ENCODE measurements around the gene MARCHF2. TPM values are rescaled to one million over a fixed set of nuclear protein-coding genes. Genes with fewer than 3 reads are reported as not detected.
"Not testable (repeated sequence)": the region's sequence is repeated elsewhere in the genome, so short reads cannot be mapped to it uniquely, and the experiment has no call there.

Gene MARCHF2
- total RNA-seq, 1 experiment from 2014 or later: 58.7 TPM

- H3K9me2 ChIP-seq (replicated peaks; ENCODE audit: low read length); BruUV-seq (replicated peaks); H3K4me2 ChIP-seq (ENCODE audit: low read length); H4K20me1 ChIP-seq (ENCODE audit: low read length); H2AFZ ChIP-seq (ENCODE audit: low read length); H3K9me3 ChIP-seq (ENCODE audit: low read length); H3K79me2 ChIP-seq (ENCODE audit: low read length); H3K27ac ChIP-seq (ENCODE audit: low read length); H3K9ac ChIP-seq (ENCODE audit: low read length); DNase-seq; H3K4me3 ChIP-seq (ENCODE audit: low read length); ATAC-seq; CTCF ChIA-PET; H3K27me3 ChIP-seq (ENCODE audit: low read length); H3K36me3 ChIP-seq (ENCODE audit: low read depth, low read length); H3F3A ChIP-seq (ENCODE audit: low read length, unreplicated experiment); intact Hi-C loops (cut with micrococcal nuclease): not testable (repeated sequence)
- H3K4me1 ChIP-seq (ENCODE audit: insufficient read depth, low read length): peaks cover 31% of the 10 kb centered on the region
- POLR2A ChIA-PET (ENCODE audit: unreplicated experiment): interaction anchor here (0.6 kb wide), 1 partner anchor 466 kb away, joined by 13 read pairs; the partner anchor contains the start of gene SNAPC2
Measured at GRCh38 chr19:8386419-8386818, 26.7 kb upstream of the MARCHF2 start.

- no peak overlapping the region for H3K4me2 ChIP-seq (ENCODE audit: low read length)
- H3K27me3 ChIP-seq (ENCODE audit: low read length): no peaks in the 10 kb centered on the region
- peaks cover 4% of the 10 kb centered on the region for H3F3A ChIP-seq (ENCODE audit: low read length, unreplicated experiment)
- no peak overlapping the region for H2AFZ ChIP-seq (ENCODE audit: low read length)
- H3K9ac ChIP-seq (ENCODE audit: low read length): no peak overlapping the region
- peaks cover 31% of the 10 kb centered on the region for H3K4me1 ChIP-seq (ENCODE audit: insufficient read depth, low read length)
- H3K4me3 ChIP-seq (ENCODE audit: low read length): no peak overlapping the region
- no TSS peak for BruUV-seq (replicated peaks)
- no peak for ATAC-seq
- CTCF ChIA-PET: no interaction called here
- no peaks in the 10 kb centered on the region for H3K9me2 ChIP-seq (replicated peaks; ENCODE audit: low read length)
- H3K36me3 ChIP-seq (ENCODE audit: low read depth, low read length): no peaks in the 10 kb centered on the region
- POLR2A ChIA-PET (ENCODE audit: unreplicated experiment): no interaction called here
- no peak overlapping the region for H3K27ac ChIP-seq (ENCODE audit: low read length)
- H4K20me1 ChIP-seq (ENCODE audit: low read length): peaks cover 12% of the 10 kb centered on the region
- peaks cover 12% of the 10 kb centered on the region for H3K79me2 ChIP-seq (ENCODE audit: low read length)
- intact Hi-C loops (cut with micrococcal nuclease): no loop called here
- no peak for DNase-seq
- no peaks in the 10 kb centered on the region for H3K9me3 ChIP-seq (ENCODE audit: low read length)
- TF ChIP-seq EZH2 (IDR thresholded peaks at IDR 0.05; ENCODE audit: low read length, unreplicated experiment): no peak
- TF ChIP-seq, protein P1, sequence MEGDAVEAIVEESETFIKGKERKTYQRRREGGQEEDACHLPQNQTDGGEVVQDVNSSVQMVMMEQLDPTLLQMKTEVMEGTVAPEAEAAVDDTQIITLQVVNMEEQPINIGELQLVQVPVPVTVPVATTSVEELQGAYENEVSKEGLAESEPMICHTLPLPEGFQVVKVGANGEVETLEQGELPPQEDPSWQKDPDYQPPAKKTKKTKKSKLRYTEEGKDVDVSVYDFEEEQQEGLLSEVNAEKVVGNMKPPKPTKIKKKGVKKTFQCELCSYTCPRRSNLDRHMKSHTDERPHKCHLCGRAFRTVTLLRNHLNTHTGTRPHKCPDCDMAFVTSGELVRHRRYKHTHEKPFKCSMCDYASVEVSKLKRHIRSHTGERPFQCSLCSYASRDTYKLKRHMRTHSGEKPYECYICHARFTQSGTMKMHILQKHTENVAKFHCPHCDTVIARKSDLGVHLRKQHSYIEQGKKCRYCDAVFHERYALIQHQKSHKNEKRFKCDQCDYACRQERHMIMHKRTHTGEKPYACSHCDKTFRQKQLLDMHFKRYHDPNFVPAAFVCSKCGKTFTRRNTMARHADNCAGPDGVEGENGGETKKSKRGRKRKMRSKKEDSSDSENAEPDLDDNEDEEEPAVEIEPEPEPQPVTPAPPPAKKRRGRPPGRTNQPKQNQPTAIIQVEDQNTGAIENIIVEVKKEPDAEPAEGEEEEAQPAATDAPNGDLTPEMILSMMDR (conservative IDR thresholded peaks at IDR 0.05; ENCODE audit: low read depth, low read length): no peak
- TF ChIP-seq EZH2phosphoT487 (IDR thresholded peaks at IDR 0.05; ENCODE audit: borderline replicate concordance, low read length): no peak
Measured at GRCh38 chr19:8386990-8387389, 26.1 kb upstream of the MARCHF2 start.

DNA sequence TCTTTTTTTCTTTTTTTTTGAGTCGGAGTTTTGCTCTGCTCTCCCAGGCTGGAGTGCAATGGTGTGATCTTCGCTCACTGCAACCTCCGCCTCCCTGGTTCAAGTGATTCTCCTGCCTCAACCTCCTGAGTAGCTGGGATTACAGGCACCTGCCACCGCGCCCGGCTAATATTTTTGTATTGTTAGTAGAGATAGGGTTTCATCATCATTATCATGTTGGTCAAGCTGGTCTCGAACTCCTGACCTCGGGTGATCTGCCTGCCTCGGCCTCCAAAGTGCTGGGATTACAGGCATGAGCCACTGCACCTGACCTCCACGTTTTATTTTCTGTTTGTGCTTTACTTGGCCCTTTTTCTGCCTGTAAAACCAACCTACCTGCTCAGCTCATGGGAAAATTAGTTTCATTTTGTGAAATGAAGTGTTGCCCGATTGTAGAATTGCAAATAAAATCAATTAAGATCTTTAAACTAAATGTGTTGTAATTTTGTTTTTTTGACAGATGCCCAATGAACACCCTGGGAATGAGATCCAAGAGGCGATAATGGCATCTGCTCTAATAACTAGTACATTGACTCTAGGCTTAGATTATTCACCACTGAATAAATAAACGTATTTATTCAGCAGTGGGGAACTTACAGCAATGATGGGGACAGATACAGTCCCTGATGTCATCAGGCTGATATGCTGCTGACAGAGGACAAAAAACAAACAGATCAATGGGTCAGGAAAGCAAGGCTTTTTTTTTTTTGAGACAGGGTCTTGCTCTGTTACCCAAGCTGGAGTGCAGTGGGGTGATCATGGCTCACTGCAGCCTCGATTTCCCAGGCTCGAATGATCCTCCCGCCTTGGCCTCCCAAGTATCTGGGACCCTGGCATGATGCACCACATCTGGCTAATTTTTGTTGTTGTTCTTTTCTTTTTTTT, 25.2 kb upstream of the MARCHF2 start:
- H3K9ac ChIP-seq (ENCODE audit: low read length): peak overlapping the region; percentile 61
- ChIA-PET CTCF (interaction anchor here (0.5 to 0.6 kb wide), 2 partner anchors 47 to 415 kb away, joined by 5 to 7 read pairs; no protein-coding TSS in a partner anchor), POLR2A (ENCODE audit: unreplicated experiment) (interaction anchor here (0.7 kb wide), 1 partner anchor 33 kb away, joined by 13 read pairs; no protein-coding TSS in a partner anchor)
- TF ChIP-seq EZH2phosphoT487 (IDR thresholded peaks at IDR 0.05; ENCODE audit: borderline replicate concordance, low read length): no peak
- TF ChIP-seq, protein P1 (conservative IDR thresholded peaks at IDR 0.05; ENCODE audit: low read depth, low read length): no peak
- no peak for TF ChIP-seq EZH2 (IDR thresholded peaks at IDR 0.05; ENCODE audit: low read length, unreplicated experiment)
- peaks cover 4% of the 10 kb centered on the region for H3F3A ChIP-seq (ENCODE audit: low read length, unreplicated experiment)
- peaks cover 31% of the 10 kb centered on the region for H3K4me1 ChIP-seq (ENCODE audit: insufficient read depth, low read length)
- ATAC-seq (no peak), DNase-seq (peak; percentile 87)
- no peak overlapping the region for H2AFZ ChIP-seq (ENCODE audit: low read length)
- H3K9me3 ChIP-seq (ENCODE audit: low read length): no peaks in the 10 kb centered on the region
- peaks cover 14% of the 10 kb centered on the region for H4K20me1 ChIP-seq (ENCODE audit: low read length)
- no peaks in the 10 kb centered on the region for H3K36me3 ChIP-seq (ENCODE audit: low read depth, low read length)
- no TSS peak for BruUV-seq (replicated peaks)
- H3K79me2 ChIP-seq (ENCODE audit: low read length): peaks cover 22% of the 10 kb centered on the region
- no peak overlapping the region for H3K4me3 ChIP-seq (ENCODE audit: low read length)
- no peaks in the 10 kb centered on the region for H3K9me2 ChIP-seq (replicated peaks; ENCODE audit: low read length)
- H3K4me2 ChIP-seq (ENCODE audit: low read length): peak overlapping the region; percentile 47
- intact Hi-C loops (cut with micrococcal nuclease): no loop called here
- peak overlapping the region; percentile 91 for H3K27ac ChIP-seq (ENCODE audit: low read length)
- H3K27me3 ChIP-seq (ENCODE audit: low read length): no peaks in the 10 kb centered on the region

All from PC-3 (cell line).